ENCODE results near the gene KLRC3.
"Not testable (repeated sequence)": the region's sequence is repeated elsewhere in the genome, so short reads cannot be mapped to it uniquely, and the experiment has no call there.

GRCh38 chr12:10439608-10440274, 19.3 kb upstream of the KLRC3 start:
- not testable (repeated sequence) for TF ChIP-seq ZFP30 (CRISPR knock-in tag; IDR thresholded peaks at IDR 0.05); TCF4 (CRISPR knock-in tag; IDR thresholded peaks at IDR 0.05; ENCODE audit: borderline replicate concordance); CSDC2 (CRISPR knock-in tag; IDR thresholded peaks at IDR 0.05); ARNTL (CRISPR knock-in tag; IDR thresholded peaks at IDR 0.05; ENCODE audit: borderline replicate concordance, low read depth); POU6F1 (CRISPR knock-in tag; IDR thresholded peaks at IDR 0.05; ENCODE audit: borderline replicate concordance, low read depth); ZNF8 (CRISPR knock-in tag; IDR thresholded peaks at IDR 0.05); TOX (CRISPR knock-in tag; IDR thresholded peaks at IDR 0.05; ENCODE audit: borderline replicate concordance); OSR1 (CRISPR knock-in tag; IDR thresholded peaks at IDR 0.05)

All from SK-N-SH treated with all-trans-retinoic acid at 6 μM for 48 hours (cell line).